ENCODE data around the gene NHLRC4.
A peak's percentile ranks its signal among the peaks of the same experiment; 100 is the strongest.

Gene NHLRC4

DNA sequence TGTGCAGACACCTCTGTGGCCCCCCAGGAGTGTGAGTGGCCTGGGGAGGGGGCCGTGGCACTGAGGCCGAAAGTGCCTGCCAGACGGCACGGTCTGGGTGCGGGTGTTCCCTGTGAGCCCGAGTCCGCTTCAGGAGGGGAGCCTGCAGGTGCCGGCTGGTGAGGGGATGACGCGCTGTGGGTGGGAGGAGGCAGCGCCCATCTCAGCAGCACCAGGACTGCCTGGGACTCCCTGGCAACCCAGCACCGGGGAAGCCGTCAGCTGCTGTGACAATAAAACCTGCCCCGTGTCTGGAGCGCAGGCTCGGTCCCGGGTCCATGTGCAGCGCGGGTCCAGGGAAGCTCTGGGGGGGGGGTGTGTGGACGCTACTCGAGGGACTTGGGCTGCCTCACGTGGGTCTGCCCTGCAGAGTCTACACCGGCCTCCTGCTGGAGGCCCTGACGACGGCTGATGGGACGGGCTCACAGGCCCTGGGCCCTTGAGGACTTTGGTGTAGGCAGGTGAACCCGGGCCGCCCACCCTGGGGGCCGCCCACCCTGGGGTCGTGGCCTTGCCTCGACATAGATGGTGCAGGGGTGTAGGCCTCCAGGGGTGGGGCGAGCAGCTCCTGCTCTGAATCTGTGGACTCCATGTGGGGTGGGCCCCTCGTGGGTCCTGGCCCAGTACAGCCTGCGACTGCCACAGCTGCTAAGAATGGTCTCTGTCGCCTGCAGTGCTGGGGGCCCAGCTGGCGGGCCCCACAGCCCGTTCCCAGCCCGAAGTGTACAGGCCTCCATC lies 17.2 kb downstream of the NHLRC4 start:
- no peaks in the 10 kb centered on the region for H3K9me3 ChIP-seq (ENCODE audit: control insufficient read depth, low read length)
- H3K9ac ChIP-seq (ENCODE audit: low read length), result no peak overlapping the region
- peaks cover 31% of the 10 kb centered on the region for H3K4me1 ChIP-seq (ENCODE audit: control insufficient read depth, insufficient read depth, low read length)
- H3K27me3 ChIP-seq (replicated peaks; ENCODE audit: control insufficient read depth, insufficient read depth, low read length), result no peaks in the 10 kb centered on the region
- no peak for DNase-seq (ENCODE audit: low read depth)
- H3K36me3 ChIP-seq (ENCODE audit: control insufficient read depth, insufficient read depth, low read length, severe bottlenecking), result no peaks in the 10 kb centered on the region
- no peak overlapping the region for H3K4me3 ChIP-seq (ENCODE audit: low read length)

DNA sequence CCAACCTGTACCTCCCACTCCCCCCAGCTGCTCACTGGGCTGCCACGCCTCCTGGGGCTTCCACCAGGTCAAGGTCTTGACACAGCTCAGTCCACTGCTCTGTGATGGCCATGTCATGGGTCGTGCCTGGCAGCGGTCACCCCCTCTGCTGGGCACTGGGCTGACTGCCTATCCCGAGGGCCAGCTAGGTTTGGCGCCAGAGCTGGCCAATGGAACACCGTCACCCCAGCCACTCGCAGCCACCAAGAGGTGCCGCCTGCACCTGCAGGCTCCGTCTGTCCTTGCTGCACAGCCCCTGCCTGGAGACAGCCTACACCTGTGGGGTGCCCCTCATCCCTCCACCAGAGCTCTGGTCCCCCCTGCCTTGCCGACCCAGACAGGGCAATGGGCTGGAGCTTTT lies 18.5 kb downstream of the NHLRC4 start:
- DNase-seq (ENCODE audit: low read depth), result no peak
- Histone ChIP-seq H3K9me3 (ENCODE audit: control insufficient read depth, low read length) (no peaks in the 10 kb centered on the region), H3K9ac (ENCODE audit: low read length) (no peak overlapping the region), H3K4me1 (ENCODE audit: control insufficient read depth, insufficient read depth, low read length) (peaks cover 31% of the 10 kb centered on the region), H3K27me3 (replicated peaks; ENCODE audit: control insufficient read depth, insufficient read depth, low read length) (no peaks in the 10 kb centered on the region), H3K36me3 (ENCODE audit: control insufficient read depth, insufficient read depth, low read length, severe bottlenecking) (no peaks in the 10 kb centered on the region), H3K4me3 (ENCODE audit: low read length) (no peak overlapping the region)

DNA sequence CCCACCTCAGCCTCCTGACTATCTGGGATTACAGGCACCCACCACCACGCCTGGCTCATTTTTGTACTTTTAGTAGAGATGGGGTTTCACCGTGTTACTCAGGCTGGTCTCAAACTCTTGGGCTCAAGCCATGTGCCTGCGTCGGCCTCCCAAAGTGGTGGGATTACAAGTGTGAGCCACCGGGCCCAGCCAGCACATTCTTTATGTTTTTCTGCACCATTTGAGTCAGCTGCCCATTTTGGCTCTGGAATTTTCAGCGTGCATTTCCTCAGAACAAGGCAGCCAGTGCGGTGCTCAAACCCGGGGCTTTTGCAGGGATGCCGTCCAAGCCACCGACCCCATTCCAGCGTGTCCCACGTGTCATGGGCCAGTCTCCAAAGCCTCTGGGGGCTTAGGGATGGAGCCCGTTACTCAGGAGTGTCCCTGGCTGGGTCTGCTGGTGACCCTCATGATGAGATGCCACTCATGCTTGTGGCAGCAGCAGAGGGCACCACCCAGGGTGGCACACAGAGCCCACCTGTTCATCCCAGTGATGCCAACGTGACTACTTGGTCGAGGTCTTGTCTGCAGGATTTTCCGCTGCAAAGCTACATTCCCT lies 19.3 kb downstream of the NHLRC4 start:
- no peaks in the 10 kb centered on the region for H3K36me3 ChIP-seq (ENCODE audit: control insufficient read depth, insufficient read depth, low read length, severe bottlenecking)
- H3K9me3 ChIP-seq (ENCODE audit: control insufficient read depth, low read length), result no peaks in the 10 kb centered on the region
- peak overlapping the region; percentile 20 for H3K9ac ChIP-seq (ENCODE audit: low read length)
- DNase-seq (ENCODE audit: low read depth), result peak; percentile 43
- H3K4me1 ChIP-seq (ENCODE audit: control insufficient read depth, insufficient read depth, low read length), result peaks cover 37% of the 10 kb centered on the region
- no peaks in the 10 kb centered on the region for H3K27me3 ChIP-seq (replicated peaks; ENCODE audit: control insufficient read depth, insufficient read depth, low read length)
- no peak overlapping the region for H3K4me3 ChIP-seq (ENCODE audit: low read length)

- Histone ChIP-seq H3K27me3 (replicated peaks; ENCODE audit: control insufficient read depth, insufficient read depth, low read length) (no peaks in the 10 kb centered on the region), H3K4me1 (ENCODE audit: control insufficient read depth, insufficient read depth, low read length) (peaks cover 42% of the 10 kb centered on the region), H3K9me3 (ENCODE audit: control insufficient read depth, low read length) (no peaks in the 10 kb centered on the region), H3K4me3 (ENCODE audit: low read length) (peak overlapping the region; percentile 86), H3K36me3 (ENCODE audit: control insufficient read depth, insufficient read depth, low read length, severe bottlenecking) (no peaks in the 10 kb centered on the region), H3K9ac (ENCODE audit: low read length) (peak overlapping the region; percentile 92)
- no peak for DNase-seq (ENCODE audit: low read depth)
Observed at GRCh38 chr16:586645-587590, 20.1 kb downstream of the NHLRC4 start.

- H3K36me3 ChIP-seq (ENCODE audit: control insufficient read depth, insufficient read depth, low read length, severe bottlenecking), result peaks cover under 1% of the 10 kb centered on the region
- H3K9ac ChIP-seq (ENCODE audit: low read length), result peak overlapping the region; percentile 92
- DNase-seq (ENCODE audit: low read depth), result peak; percentile 83
- peaks cover 57% of the 10 kb centered on the region for H3K4me1 ChIP-seq (ENCODE audit: control insufficient read depth, insufficient read depth, low read length)
- H3K27me3 ChIP-seq (replicated peaks; ENCODE audit: control insufficient read depth, insufficient read depth, low read length), result no peaks in the 10 kb centered on the region
- H3K9me3 ChIP-seq (ENCODE audit: control insufficient read depth, low read length), result no peaks in the 10 kb centered on the region
- peak overlapping the region; percentile 86 for H3K4me3 ChIP-seq (ENCODE audit: low read length)
Observed at GRCh38 chr16:588639-588888, 21.8 kb downstream of the NHLRC4 start.

GRCh38 chr16:588889-589657 lies 22.3 kb downstream of the NHLRC4 start:
- H3K36me3 ChIP-seq (ENCODE audit: control insufficient read depth, insufficient read depth, low read length, severe bottlenecking), result peaks cover 4% of the 10 kb centered on the region
- no peaks in the 10 kb centered on the region for H3K9me3 ChIP-seq (ENCODE audit: control insufficient read depth, low read length)
- H3K9ac ChIP-seq (ENCODE audit: low read length), result peak overlapping the region; percentile 92
- no peaks in the 10 kb centered on the region for H3K27me3 ChIP-seq (replicated peaks; ENCODE audit: control insufficient read depth, insufficient read depth, low read length)
- DNase-seq (ENCODE audit: low read depth), result peak; percentile 97
- peaks cover 58% of the 10 kb centered on the region for H3K4me1 ChIP-seq (ENCODE audit: control insufficient read depth, insufficient read depth, low read length)
- H3K4me3 ChIP-seq (ENCODE audit: low read length), result peak overlapping the region; percentile 86

DNA sequence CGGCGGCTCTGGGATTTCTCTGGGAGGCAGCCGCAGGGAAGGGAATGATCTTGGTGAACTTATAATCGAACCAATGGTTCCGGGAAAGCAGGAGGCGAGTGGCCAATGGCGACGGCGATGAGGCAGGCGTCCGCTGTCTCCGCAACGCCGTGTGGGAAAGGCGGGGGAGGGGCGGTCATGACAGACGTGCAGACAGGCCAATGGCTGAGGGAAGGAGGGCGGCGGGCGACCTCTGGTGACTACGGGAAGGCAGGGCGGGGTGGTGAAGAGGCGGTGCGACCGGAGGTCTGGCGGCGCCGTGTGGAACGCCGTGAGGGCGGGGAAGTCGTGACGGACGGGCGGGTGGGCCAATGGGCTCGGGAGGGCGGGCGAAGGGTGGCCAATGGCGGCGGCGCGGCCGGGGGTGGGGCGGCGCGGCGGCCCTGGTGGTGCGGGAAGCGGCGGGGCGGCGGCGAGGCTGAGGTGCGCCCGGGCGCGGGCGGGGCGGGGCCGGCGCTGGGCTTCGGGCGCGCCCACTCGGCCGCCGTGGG lies 22.9 kb downstream of the NHLRC4 start, which contains the start of gene RAB40C:
Gene RAB40C, plus strand, starts transcription at position 409 of the 530 bp plus-strand sequence. CDS start 226 bp downstream, outside the sequence.
- DNase-seq (ENCODE audit: low read depth), result peak; percentile 99
- Histone ChIP-seq H3K9me3 (ENCODE audit: control insufficient read depth, low read length) (no peaks in the 10 kb centered on the region), H3K9ac (ENCODE audit: low read length) (peak within 1 kb of the TSS; percentile 97)

GRCh38 chr16:590188-590814 lies 23.5 kb downstream of the NHLRC4 start:
- H3K4me1 ChIP-seq (ENCODE audit: control insufficient read depth, insufficient read depth, low read length), result peaks cover 58% of the 10 kb centered on the region
- DNase-seq (ENCODE audit: low read depth), result peak; percentile 87
- H3K27me3 ChIP-seq (replicated peaks; ENCODE audit: control insufficient read depth, insufficient read depth, low read length), result no peaks in the 10 kb centered on the region
- H3K9ac ChIP-seq (ENCODE audit: low read length), result peak overlapping the region; percentile 97
- peak overlapping the region; percentile 96 for H3K4me3 ChIP-seq (ENCODE audit: low read length)
- peaks cover 4% of the 10 kb centered on the region for H3K36me3 ChIP-seq (ENCODE audit: control insufficient read depth, insufficient read depth, low read length, severe bottlenecking)
- no peaks in the 10 kb centered on the region for H3K9me3 ChIP-seq (ENCODE audit: control insufficient read depth, low read length)

More for the DNA sequence above, 22.9 kb downstream of the NHLRC4 start, which contains the start of gene RAB40C:
- H3K4me1 ChIP-seq (ENCODE audit: control insufficient read depth, insufficient read depth, low read length), result peaks cover 58% of the 10 kb centered on the region
- H3K36me3 ChIP-seq (ENCODE audit: control insufficient read depth, insufficient read depth, low read length, severe bottlenecking), result peaks cover 4% of the 10 kb centered on the region
- peak within 1 kb of the TSS; percentile 96 for H3K4me3 ChIP-seq (ENCODE audit: low read length)
- no peaks in the 10 kb centered on the region for H3K27me3 ChIP-seq (replicated peaks; ENCODE audit: control insufficient read depth, insufficient read depth, low read length)

- Histone ChIP-seq H3K4me1 (ENCODE audit: control insufficient read depth, insufficient read depth, low read length) (peaks cover 53% of the 10 kb centered on the region), H3K9me3 (ENCODE audit: control insufficient read depth, low read length) (no peaks in the 10 kb centered on the region), H3K9ac (ENCODE audit: low read length) (peak overlapping the region; percentile 97), H3K4me3 (ENCODE audit: low read length) (peak overlapping the region; percentile 96), H3K27me3 (replicated peaks; ENCODE audit: control insufficient read depth, insufficient read depth, low read length) (no peaks in the 10 kb centered on the region), H3K36me3 (ENCODE audit: control insufficient read depth, insufficient read depth, low read length, severe bottlenecking) (peaks cover 4% of the 10 kb centered on the region)
- DNase-seq (ENCODE audit: low read depth), result no peak
Observed at GRCh38 chr16:590815-591200, 24.0 kb downstream of the NHLRC4 start.

DNA sequence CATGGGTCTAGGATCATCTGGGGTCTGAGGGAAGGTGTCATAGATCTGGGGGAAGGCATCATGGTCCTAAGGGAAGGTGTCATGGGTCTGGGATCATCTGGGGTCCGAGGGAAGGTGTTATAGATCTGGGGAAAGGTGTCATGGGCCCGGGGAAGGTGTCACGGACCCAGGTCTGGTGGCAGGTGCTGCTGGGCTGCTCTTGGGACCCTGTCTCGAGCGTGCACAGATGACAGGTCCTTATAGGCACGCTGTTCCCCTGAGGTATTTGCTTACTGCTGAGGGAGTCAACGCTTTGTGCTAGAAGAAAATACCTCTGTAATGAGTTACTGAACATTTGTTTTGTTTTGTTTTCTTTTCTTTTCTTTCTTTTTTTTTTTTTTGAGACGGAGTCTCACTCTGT lies 24.4 kb downstream of the NHLRC4 start:
- H3K9me3 ChIP-seq (ENCODE audit: control insufficient read depth, low read length), result no peaks in the 10 kb centered on the region
- H3K36me3 ChIP-seq (ENCODE audit: control insufficient read depth, insufficient read depth, low read length, severe bottlenecking), result peaks cover 4% of the 10 kb centered on the region
- no peak for DNase-seq (ENCODE audit: low read depth)
- H3K27me3 ChIP-seq (replicated peaks; ENCODE audit: control insufficient read depth, insufficient read depth, low read length), result no peaks in the 10 kb centered on the region
- peak overlapping the region; percentile 96 for H3K4me3 ChIP-seq (ENCODE audit: low read length)
- peaks cover 49% of the 10 kb centered on the region for H3K4me1 ChIP-seq (ENCODE audit: control insufficient read depth, insufficient read depth, low read length)
- H3K9ac ChIP-seq (ENCODE audit: low read length), result peak overlapping the region; percentile 97
